OCI-LY7 (cell line): Measurements from ENCODE around the gene SPSB2. TPM values are rescaled to one million over a fixed set of nuclear protein-coding genes. Genes with fewer than 3 reads are reported as not detected.

Experiments
- BruUV-seq: library from RNA; stranded (reverse); fragments of 400-500 nt; replicated peaks from 2 replicates; lab custom pipeline; 2021; lab: Mats Ljungman, UMichigan
- CTCF ChIA-PET: fragments of 300-600 bp; sonication (Branson Sonifier 250); formaldehyde crosslinking; loops from one replicate; lab custom pipeline; 2022; ENCODE audit warnings: antibody characterized with exemption; ENCODE audit not compliant: unreplicated experiment; lab: Charles Lee
- POLR2A ChIA-PET: fragments of 300-600 bp; sonication (Branson Sonifier 250); formaldehyde crosslinking; loops from one replicate; lab custom pipeline; 2022; ENCODE audit warnings: antibody characterized with exemption; lab: Charles Lee
- DNase-seq: peaks from one replicate; pipeline ENCODE4 v3.0.0-alpha.2; 2015; ENCODE audit warnings: low spot score
- H2AFZ ChIP-seq: fragments of 200-600 bp; sonication (generic), shearing (Covaris generic); 2 replicates; pipeline ENCODE4 v1.6.1; 2014; ENCODE audit warnings: mild to moderate bottlenecking, antibody characterized with exemption, low read length, moderate library complexity
- H3K27ac ChIP-seq: fragments of 200-600 bp; sonication (generic); 2 replicates; pipeline ENCODE4 v1.5.1; 2014; ENCODE audit warnings: mixed run types, low read depth, mild to moderate bottlenecking, moderate library complexity, low read length, inconsistent platforms; ENCODE audit not compliant: poor library complexity, severe bottlenecking
- H3K36me3 ChIP-seq: fragments of 200-600 bp; sonication (generic); 2 replicates; pipeline ENCODE4 v1.6.1; 2014; ENCODE audit warnings: mild to moderate bottlenecking, antibody characterized with exemption, low read length, moderate library complexity, mixed read lengths; ENCODE audit not compliant: insufficient read depth
- H3K4me1 ChIP-seq: fragments of 200-600 bp; sonication (generic); 2 replicates; pipeline ENCODE4 v1.5.1; 2014; ENCODE audit warnings: mild to moderate bottlenecking, low read length; ENCODE audit not compliant: insufficient read depth, poor library complexity, severe bottlenecking
- H3K4me2 ChIP-seq: fragments of 200-600 bp; sonication (generic); 2 replicates; pipeline ENCODE4 v1.6.1; 2014; ENCODE audit warnings: mild to moderate bottlenecking, low read length
- H3K4me3 ChIP-seq: fragments of 200-600 bp; sonication (generic); 2 replicates; pipeline ENCODE4 v1.5.1; 2014; ENCODE audit warnings: mild to moderate bottlenecking, low read depth, low read length; ENCODE audit not compliant: poor library complexity, severe bottlenecking
- H3K79me2 ChIP-seq: fragments of 200-600 bp; sonication (generic); 2 replicates; pipeline ENCODE4 v1.6.1; 2016; ENCODE audit warnings: low read depth, mild to moderate bottlenecking, low read length, moderate library complexity, mixed read lengths; ENCODE audit not compliant: insufficient read depth
- H3K9me2 ChIP-seq: fragments of 200-600 bp; sonication (generic); 2 replicates; pipeline ENCODE4 v1.6.1; 2016; ENCODE audit warnings: mild to moderate bottlenecking, low read length, mixed read lengths; ENCODE audit not compliant: insufficient read depth
- H3K9me3 ChIP-seq: fragments of 200-600 bp; sonication (generic); 2 replicates; pipeline ENCODE4 v1.6.1; 2014; ENCODE audit warnings: mild to moderate bottlenecking, mixed run types, low read length, mixed read lengths
- H4K20me1 ChIP-seq: fragments of 200-600 bp; sonication (generic); 2 replicates; pipeline ENCODE4 v1.6.1; 2014; ENCODE audit warnings: mild to moderate bottlenecking, antibody characterized with exemption, low read length, moderate library complexity, mixed read lengths; ENCODE audit not compliant: insufficient read depth
- EZH2phosphoT487 ChIP-seq: fragments of 200-600 bp; sonication (generic); IDR thresholded peaks from 2 replicates; pipeline ENCODE4 v1.6.1; 2018; ENCODE audit warnings: low read depth, borderline replicate concordance, mild to moderate bottlenecking, mixed run types, antibody characterized with exemption, low read length, moderate library complexity, mixed read lengths
- intact Hi-C: fragments of 100-400 bp; cut with micrococcal nuclease; formaldehyde crosslinking; loops from one replicate; pipeline ENCODE4 v1.10.0; 2022; ENCODE audit not compliant: unreplicated experiment
- total RNA-seq, 2 experiments: library from RNA; depleted of rRNA in 1 of 2; stranded (reverse); fragments of >200 nt in 1 of 2; shearing (Covaris generic) in 1 of 2; gene quantifications; 2 replicates each; pipeline ENCODE4 v1.2.3, GENCODE V29; 2014 to 2022
- TF ChIP-seq, protein P1 (sequence below): fragments of 200-600 bp; sonication (generic); conservative IDR thresholded peaks from 2 replicates; pipeline ENCODE4 v1.5.1; 2014; ENCODE audit warnings: mild to moderate bottlenecking, antibody characterized with exemption, low read length, moderate library complexity, mixed read lengths

Gene SPSB2
- total RNA-seq, 2 experiments from 2014 or later, result 8.3 to 8.5 TPM

DNA sequence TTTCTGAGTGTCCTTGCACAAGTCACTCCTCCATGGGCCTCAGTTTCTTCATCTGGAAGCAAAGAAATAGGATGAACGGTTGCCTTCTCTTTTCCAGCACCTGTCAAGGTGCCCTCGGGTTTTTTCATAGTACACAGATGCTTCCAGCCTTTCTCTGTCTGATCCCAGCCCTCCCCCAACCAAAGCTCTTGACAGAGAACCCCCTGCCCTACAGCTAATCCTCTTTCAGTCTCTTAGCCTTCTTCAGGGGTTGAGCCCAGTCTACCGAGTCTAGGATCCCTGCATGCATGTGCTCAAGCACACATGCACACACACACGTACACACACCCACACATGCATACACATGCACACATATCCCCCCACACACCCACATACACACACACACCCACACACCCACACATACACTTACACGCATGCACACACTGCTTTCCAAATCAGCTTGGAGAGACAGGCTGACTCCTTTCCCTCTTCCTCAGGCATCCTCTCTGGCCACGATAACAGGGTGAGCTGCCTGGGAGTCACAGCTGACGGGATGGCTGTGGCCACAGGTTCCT, 26.7 kb downstream of the SPSB2 start:
- intact Hi-C loops, result no loop called here
- POLR2A ChIA-PET, result no interaction called here

DNA sequence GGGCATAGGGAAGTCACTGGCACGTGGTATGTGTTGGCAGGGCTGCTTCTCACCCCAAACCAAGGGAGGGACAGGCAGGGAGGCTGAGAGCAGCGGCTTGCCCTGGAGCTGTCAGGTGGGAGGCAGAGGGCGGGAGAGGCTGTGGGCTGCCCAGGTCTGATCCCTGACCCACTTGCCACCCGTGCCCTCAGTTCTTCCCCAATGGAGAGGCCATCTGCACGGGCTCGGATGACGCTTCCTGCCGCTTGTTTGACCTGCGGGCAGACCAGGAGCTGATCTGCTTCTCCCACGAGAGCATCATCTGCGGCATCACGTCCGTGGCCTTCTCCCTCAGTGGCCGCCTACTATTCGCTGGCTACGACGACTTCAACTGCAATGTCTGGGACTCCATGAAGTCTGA, 27.7 kb downstream of the SPSB2 start:
- no peak for TF ChIP-seq EZH2phosphoT487
- TF ChIP-seq, protein P1, sequence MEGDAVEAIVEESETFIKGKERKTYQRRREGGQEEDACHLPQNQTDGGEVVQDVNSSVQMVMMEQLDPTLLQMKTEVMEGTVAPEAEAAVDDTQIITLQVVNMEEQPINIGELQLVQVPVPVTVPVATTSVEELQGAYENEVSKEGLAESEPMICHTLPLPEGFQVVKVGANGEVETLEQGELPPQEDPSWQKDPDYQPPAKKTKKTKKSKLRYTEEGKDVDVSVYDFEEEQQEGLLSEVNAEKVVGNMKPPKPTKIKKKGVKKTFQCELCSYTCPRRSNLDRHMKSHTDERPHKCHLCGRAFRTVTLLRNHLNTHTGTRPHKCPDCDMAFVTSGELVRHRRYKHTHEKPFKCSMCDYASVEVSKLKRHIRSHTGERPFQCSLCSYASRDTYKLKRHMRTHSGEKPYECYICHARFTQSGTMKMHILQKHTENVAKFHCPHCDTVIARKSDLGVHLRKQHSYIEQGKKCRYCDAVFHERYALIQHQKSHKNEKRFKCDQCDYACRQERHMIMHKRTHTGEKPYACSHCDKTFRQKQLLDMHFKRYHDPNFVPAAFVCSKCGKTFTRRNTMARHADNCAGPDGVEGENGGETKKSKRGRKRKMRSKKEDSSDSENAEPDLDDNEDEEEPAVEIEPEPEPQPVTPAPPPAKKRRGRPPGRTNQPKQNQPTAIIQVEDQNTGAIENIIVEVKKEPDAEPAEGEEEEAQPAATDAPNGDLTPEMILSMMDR, result no peak
- CTCF ChIA-PET, result no interaction called here
- peaks cover 50% of the 10 kb centered on the region for H3K4me1 ChIP-seq

More for the DNA sequence above, 26.7 kb downstream of the SPSB2 start:
- BruUV-seq, result no TSS peak
- Histone ChIP-seq H3K9me3 (no peaks in the 10 kb centered on the region), H3K4me2 (no peak overlapping the region), H3K9me2 (no peaks in the 10 kb centered on the region), H3K27ac (no peak overlapping the region), H2AFZ (no peak overlapping the region), H3K4me3 (no peak overlapping the region), H3K36me3 (peaks cover 64% of the 10 kb centered on the region), H3K4me1 (peaks cover 40% of the 10 kb centered on the region), H3K79me2 (peaks cover 23% of the 10 kb centered on the region), H4K20me1 (no peaks in the 10 kb centered on the region)
- CTCF ChIA-PET, result interaction anchor here (1.4 kb wide), 1 partner anchor 26 kb away, joined by 3 read pairs; the partner anchor contains the start of gene SPSB2
- DNase-seq, result no peak
- TF ChIP-seq, protein P1, result no peak
- no peak for TF ChIP-seq EZH2phosphoT487

More for the DNA sequence above, 27.7 kb downstream of the SPSB2 start:
- Histone ChIP-seq H3K4me3 (no peak overlapping the region), H3K9me3 (no peaks in the 10 kb centered on the region), H3K36me3 (peaks cover 60% of the 10 kb centered on the region), H3K4me2 (no peak overlapping the region), H4K20me1 (no peaks in the 10 kb centered on the region), H2AFZ (no peak overlapping the region), H3K27ac (no peak overlapping the region), H3K9me2 (no peaks in the 10 kb centered on the region), H3K79me2 (peaks cover 16% of the 10 kb centered on the region)
- DNase-seq, result no peak
- POLR2A ChIA-PET, result no interaction called here
- intact Hi-C loops, result no loop called here
- no TSS peak for BruUV-seq
